NCI-H2029 (cell line): ENCODE measurements around the gene FKBP7.
"Not testable (repeated sequence)": the region's sequence is repeated elsewhere in the genome, so short reads cannot be mapped to it uniquely, and the experiment has no call there.

Source experiments
- DNase-seq: peaks from one replicate; lab custom pipeline; 2025; lab: John Stamatoyannopoulos, UW

The FKBP7 gene

GRCh38 chr2:178478439-178479274 is at the start of gene FKBP7:
Gene FKBP7 (minus strand): TSS chr2:178478600. CDS start chr2:178478499, 101 bp downstream.
- peak; percentile 77 for DNase-seq

- DNase-seq: no peak
Measured at GRCh38 chr2:178527592-178527991, 49.2 kb upstream of the FKBP7 start.

- DNase-seq: no peak
Measured at GRCh38 chr2:178526256-178526655, 47.9 kb upstream of the FKBP7 start.

GRCh38 chr2:178525460-178525859 is 47.1 kb upstream of the FKBP7 start:
- not testable (repeated sequence) for DNase-seq

GRCh38 chr2:178525010-178525409 is 46.6 kb upstream of the FKBP7 start:
- DNase-seq: not testable (repeated sequence)

GRCh38 chr2:178523596-178524134 is 45.3 kb upstream of the FKBP7 start:
- no peak for DNase-seq

GRCh38 chr2:178522950-178523595 is 44.7 kb upstream of the FKBP7 start:
- peak; percentile 68 for DNase-seq

- DNase-seq: no peak
Measured at GRCh38 chr2:178521304-178522150, 43.1 kb upstream of the FKBP7 start.

GRCh38 chr2:178517496-178517895 is 39.1 kb upstream of the FKBP7 start:
- no peak for DNase-seq

GRCh38 chr2:178514664-178515063 is 36.3 kb upstream of the FKBP7 start:
- DNase-seq: no peak

- no peak for DNase-seq
Measured at GRCh38 chr2:178513876-178514275, 35.5 kb upstream of the FKBP7 start.

GRCh38 chr2:178512484-178512883 is 34.1 kb upstream of the FKBP7 start:
- DNase-seq: no peak

- no peak for DNase-seq
Measured at GRCh38 chr2:178510384-178510783, 32.0 kb upstream of the FKBP7 start.

GRCh38 chr2:178508646-178509045 is 30.2 kb upstream of the FKBP7 start:
- no peak for DNase-seq

- DNase-seq: no peak
Measured at GRCh38 chr2:178506949-178507348, 28.5 kb upstream of the FKBP7 start.

- DNase-seq: no peak
Measured at GRCh38 chr2:178506524-178506923, 28.1 kb upstream of the FKBP7 start.

- no peak for DNase-seq
Measured at GRCh38 chr2:178506101-178506500, 27.7 kb upstream of the FKBP7 start.

- DNase-seq: no peak
Measured at GRCh38 chr2:178502751-178503150, 24.4 kb upstream of the FKBP7 start.

GRCh38 chr2:178499640-178500039 is 21.2 kb upstream of the FKBP7 start:
- DNase-seq: no peak

GRCh38 chr2:178498137-178498536 is 19.7 kb upstream of the FKBP7 start:
- DNase-seq: no peak

- DNase-seq: no peak
Measured at GRCh38 chr2:178496049-178496448, 17.6 kb upstream of the FKBP7 start.

- no peak for DNase-seq
Measured at GRCh38 chr2:178491612-178492011, 13.2 kb upstream of the FKBP7 start.
